Measurements from ENCODE around the gene IL21R. TPM values are rescaled to one million over a fixed set of nuclear protein-coding genes. Genes with fewer than 3 reads are reported as not detected.
A peak's percentile ranks its signal among the peaks of the same experiment; 100 is the strongest.

Gene IL21R
- total RNA-seq, 1 donor = 10.1 TPM

DNA sequence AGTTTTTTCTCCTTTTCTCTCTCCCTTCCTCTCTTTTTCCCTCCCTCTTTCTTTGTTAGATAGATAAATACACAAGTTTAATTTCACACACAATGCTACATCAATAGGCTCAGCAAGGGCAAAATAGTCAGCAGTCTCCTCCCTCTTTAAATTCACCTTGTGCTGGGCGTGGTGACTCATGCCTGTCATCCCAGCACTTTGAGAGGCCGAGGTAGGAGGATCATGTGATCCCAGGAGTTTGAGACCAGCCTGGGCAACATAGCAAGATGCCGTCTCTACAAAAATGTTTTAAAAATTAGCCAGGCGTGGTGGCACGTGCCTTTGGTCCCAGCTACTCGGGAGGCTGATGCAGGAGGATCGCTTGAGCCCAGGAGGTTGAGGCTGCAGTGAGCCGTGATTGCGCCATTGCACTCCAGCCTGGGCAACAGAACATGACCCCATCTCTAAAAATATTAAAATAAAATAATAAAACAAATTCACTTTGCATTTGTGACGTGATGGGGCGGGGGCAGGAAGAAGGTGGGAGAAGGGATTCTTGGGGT is 27.4 kb downstream of the IL21R start:
- Histone ChIP-seq H3K27me3 (ENCODE audit: insufficient read depth, low read length) (no peaks in the 10 kb centered on the region), H2AFZ (ENCODE audit: low read length) (no peak overlapping the region), H3K4me1 (ENCODE audit: insufficient read depth, low read length) (peaks cover 17% of the 10 kb centered on the region), H3K79me2 (ENCODE audit: insufficient read depth, low read length) (no peaks in the 10 kb centered on the region), H3K9me3 (ENCODE audit: low read depth, low read length) (no peaks in the 10 kb centered on the region), H3K4me2 (ENCODE audit: insufficient read depth, low read length) (no peak overlapping the region), H4K20me1 (ENCODE audit: insufficient read depth, low read length) (no peaks in the 10 kb centered on the region), H3K27ac (ENCODE audit: low read depth, low read length) (no peak overlapping the region), H3K36me3 (ENCODE audit: insufficient read depth, low read length) (no peaks in the 10 kb centered on the region), H3K4me3 (ENCODE audit: insufficient read depth, low read length) (no peak overlapping the region)
- DNase-seq (ENCODE audit: insufficient read length, low spot score, missing footprints) = no peak
- no peak for TF ChIP-seq CTCF (IDR thresholded peaks at IDR 0.05; ENCODE audit: extremely low read depth, low read depth, low read length)

DNA sequence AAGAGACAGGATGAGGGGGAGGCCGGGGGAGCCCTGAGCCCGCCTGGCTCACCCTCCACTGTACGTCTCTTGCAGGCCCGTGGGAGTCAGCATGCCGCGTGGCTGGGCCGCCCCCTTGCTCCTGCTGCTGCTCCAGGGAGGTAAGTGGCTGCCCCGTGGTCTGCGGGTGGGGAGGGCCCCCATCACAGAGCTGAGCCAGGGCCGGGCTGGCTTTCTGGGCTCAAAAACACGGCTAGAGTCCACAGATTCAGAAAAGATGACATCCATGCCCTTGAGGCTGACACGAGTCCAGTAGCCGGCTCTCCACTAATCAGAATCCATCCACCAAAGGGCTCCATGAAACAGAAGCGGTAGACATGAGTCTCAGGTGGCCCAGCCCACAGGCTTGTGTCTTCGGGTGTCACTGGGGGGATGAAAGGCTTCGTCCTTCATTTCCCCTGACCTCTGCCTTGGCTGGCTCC is 28.0 kb downstream of the IL21R start:
- DNase-seq (ENCODE audit: insufficient read length, low spot score, missing footprints) = peak; percentile 27
- Histone ChIP-seq H3K4me3 (ENCODE audit: insufficient read depth, low read length) (no peak overlapping the region), H3K36me3 (ENCODE audit: insufficient read depth, low read length) (no peaks in the 10 kb centered on the region), H3K27me3 (ENCODE audit: insufficient read depth, low read length) (no peaks in the 10 kb centered on the region), H2AFZ (ENCODE audit: low read length) (no peak overlapping the region), H4K20me1 (ENCODE audit: insufficient read depth, low read length) (no peaks in the 10 kb centered on the region), H3K4me2 (ENCODE audit: insufficient read depth, low read length) (no peak overlapping the region), H3K79me2 (ENCODE audit: insufficient read depth, low read length) (no peaks in the 10 kb centered on the region), H3K9me3 (ENCODE audit: low read depth, low read length) (no peaks in the 10 kb centered on the region), H3K27ac (ENCODE audit: low read depth, low read length) (no peak overlapping the region), H3K4me1 (ENCODE audit: insufficient read depth, low read length) (peaks cover 17% of the 10 kb centered on the region)
- no peak for TF ChIP-seq CTCF (IDR thresholded peaks at IDR 0.05; ENCODE audit: extremely low read depth, low read depth, low read length)

DNA sequence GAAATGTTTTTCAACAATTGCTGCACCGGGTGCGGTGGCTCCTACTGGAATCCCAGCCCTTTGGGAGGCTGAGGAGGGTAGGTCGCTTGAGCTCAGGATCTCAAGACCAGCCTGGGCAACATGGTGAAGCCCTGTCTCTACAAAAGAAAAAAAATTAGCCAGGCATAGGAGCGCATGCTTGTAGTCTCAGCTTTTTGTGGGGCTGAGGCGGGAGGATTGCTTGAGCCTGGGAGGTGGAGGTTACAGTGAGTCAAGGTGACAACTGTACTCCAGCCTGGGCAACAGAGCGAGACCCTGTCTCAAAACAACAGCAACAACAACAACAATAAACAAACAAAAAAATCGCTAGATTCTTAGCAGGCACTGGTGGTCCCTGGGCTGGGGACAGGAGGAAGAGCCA is 28.5 kb downstream of the IL21R start:
- Histone ChIP-seq H2AFZ (ENCODE audit: low read length) (no peak overlapping the region), H3K27ac (ENCODE audit: low read depth, low read length) (no peak overlapping the region)
- no peak for TF ChIP-seq CTCF (IDR thresholded peaks at IDR 0.05; ENCODE audit: extremely low read depth, low read depth, low read length)

GRCh38 chr16:27430923-27431484 is 29.0 kb downstream of the IL21R start:
- H3K4me3 ChIP-seq (ENCODE audit: insufficient read depth, low read length) = no peak overlapping the region
- no peak for TF ChIP-seq CTCF (IDR thresholded peaks at IDR 0.05; ENCODE audit: extremely low read depth, low read depth, low read length)
- H4K20me1 ChIP-seq (ENCODE audit: insufficient read depth, low read length) = no peaks in the 10 kb centered on the region
- no peak overlapping the region for H3K27ac ChIP-seq (ENCODE audit: low read depth, low read length)
- H3K36me3 ChIP-seq (ENCODE audit: insufficient read depth, low read length) = no peaks in the 10 kb centered on the region
- no peaks in the 10 kb centered on the region for H3K79me2 ChIP-seq (ENCODE audit: insufficient read depth, low read length)
- H3K27me3 ChIP-seq (ENCODE audit: insufficient read depth, low read length) = no peaks in the 10 kb centered on the region
- no peak for DNase-seq (ENCODE audit: insufficient read length, low spot score, missing footprints)
- H3K4me1 ChIP-seq (ENCODE audit: insufficient read depth, low read length) = peaks cover 17% of the 10 kb centered on the region
- no peaks in the 10 kb centered on the region for H3K9me3 ChIP-seq (ENCODE audit: low read depth, low read length)
- no peak overlapping the region for H3K4me2 ChIP-seq (ENCODE audit: insufficient read depth, low read length)
- H2AFZ ChIP-seq (ENCODE audit: low read length) = no peak overlapping the region

More for the DNA sequence above, 28.5 kb downstream of the IL21R start:
- no peaks in the 10 kb centered on the region for H3K36me3 ChIP-seq (ENCODE audit: insufficient read depth, low read length)
- H3K79me2 ChIP-seq (ENCODE audit: insufficient read depth, low read length) = no peaks in the 10 kb centered on the region
- peaks cover 17% of the 10 kb centered on the region for H3K4me1 ChIP-seq (ENCODE audit: insufficient read depth, low read length)
- no peak overlapping the region for H3K4me3 ChIP-seq (ENCODE audit: insufficient read depth, low read length)
- no peak for DNase-seq (ENCODE audit: insufficient read length, low spot score, missing footprints)
- no peaks in the 10 kb centered on the region for H3K27me3 ChIP-seq (ENCODE audit: insufficient read depth, low read length)
- no peak overlapping the region for H3K4me2 ChIP-seq (ENCODE audit: insufficient read depth, low read length)
- H3K9me3 ChIP-seq (ENCODE audit: low read depth, low read length) = no peaks in the 10 kb centered on the region
- H4K20me1 ChIP-seq (ENCODE audit: insufficient read depth, low read length) = no peaks in the 10 kb centered on the region
